K562 (cell line): Measurements from ENCODE around the gene RRM2. TPM values are rescaled to one million over a fixed set of nuclear protein-coding genes. Genes with fewer than 3 reads are reported as not detected.

Experiments
- ATAC-seq: fragments of 200-7000 bp; cut with Tn5 transposase; 3 replicates; pipeline ENCODE4 v1.9.1; 2020; ENCODE audit warnings: moderate library complexity
- BruUV-seq: library from RNA; stranded (reverse); fragments of 400-500 nt; replicated peaks from 2 replicates; lab custom pipeline; 2021; lab: Mats Ljungman, UMichigan
- CTCF ChIA-PET: fragments of 300-600 bp; formaldehyde crosslinking; extraction: SDS; loops from one replicate; lab custom pipeline; 2021; ENCODE audit warnings: low intra/inter-chr PET ratio; lab: Yijun Ruan, JAX
- POLR2A ChIA-PET: fragments of 300-600, 350-650 bp; sonication (Branson Sonifier 250); formaldehyde crosslinking; extraction: SDS; loops from one replicate; lab custom pipeline; 2021; ENCODE audit warnings: antibody characterized with exemption, inconsistent platforms; lab: Yijun Ruan, JAX
- DNase-seq, 4 experiments: peaks; one replicate each; pipeline versions ENCODE4 v3.0.0 to v3.0.0-alpha.2; 2011 to 2018; ENCODE audit warnings: low spot score in 3 of 4, mixed read lengths in 3 of 4; ENCODE audit errors: extremely low read depth in 1 of 4
- FAIRE-seq: peaks from 2 replicates; lab custom pipeline; 2011; peaks lifted over from hg19 to GRCh38; lab: Jason Lieb, UNC
- H2AFZ ChIP-seq: 2 replicates; pipeline ENCODE4 v1.6.0; 2011; ENCODE audit warnings: low read depth, low read length, control low read depth, inconsistent platforms
- H3K27ac ChIP-seq: fragments of 200-600 bp; 3 replicates; pipeline ENCODE4 v1.8.0; 2011; ENCODE audit warnings: low read depth, mild to moderate bottlenecking, control low read depth, inconsistent platforms, low read length, moderate library complexity, mixed read lengths; ENCODE audit errors: extremely low read depth
- H3K27me3 ChIP-seq, 2 experiments: fragments of 300-600 bp in 1 of 2; 2 replicates in 1 of 2; 3 replicates in 1 of 2; pipeline versions ENCODE4 v1.6.0 to v1.8.0; 2011; ENCODE audit warnings: inconsistent platforms in 2 of 2, low read length in 2 of 2, mild to moderate bottlenecking in 1 of 2, mixed read lengths in 1 of 2, moderate library complexity in 1 of 2; ENCODE audit not compliant: control insufficient read depth in 2 of 2, insufficient read depth in 2 of 2
- H3K36me3 ChIP-seq: fragments of 300-600 bp; 3 replicates; pipeline ENCODE4 v1.8.0; 2011; ENCODE audit warnings: mild to moderate bottlenecking, low read length, inconsistent platforms; ENCODE audit not compliant: control insufficient read depth, insufficient read depth
- H3K4me1 ChIP-seq, 2 experiments: fragments of 200-600 bp in 1 of 2; replicated peaks in 1 of 2; 2 replicates in 1 of 2; 3 replicates in 1 of 2; pipeline versions ENCODE4 v1.5.1 to v1.8.0; 2011; ENCODE audit warnings: inconsistent platforms in 2 of 2, low read length in 2 of 2, mild to moderate bottlenecking in 1 of 2, mixed read lengths in 1 of 2, moderate library complexity in 1 of 2; ENCODE audit not compliant: control insufficient read depth in 2 of 2, insufficient read depth in 2 of 2
- H3K4me2 ChIP-seq: 2 replicates; pipeline ENCODE4 v1.6.1; 2011; ENCODE audit warnings: low read length, control low read depth, inconsistent platforms, mixed read lengths; ENCODE audit not compliant: insufficient read depth
- H3K4me3 ChIP-seq: fragments of 200-600 bp; sonication (generic), shearing (Covaris generic); 2 replicates; pipeline ENCODE4 v1.5.1; 2016; ENCODE audit warnings: control low read depth, inconsistent platforms
- H3K79me2 ChIP-seq: fragments of 200-600 bp; 3 replicates; pipeline ENCODE4 v1.8.0; 2011; ENCODE audit warnings: low read length, inconsistent platforms; ENCODE audit not compliant: control insufficient read depth, insufficient read depth
- H3K9ac ChIP-seq, 2 experiments: 2 replicates each; pipeline versions ENCODE4 v1.6.0 to v1.6.1; 2011; ENCODE audit warnings: low read depth in 2 of 2, low read length in 2 of 2, control low read depth in 1 of 2, inconsistent platforms in 1 of 2, mild to moderate bottlenecking in 1 of 2, mixed read lengths in 1 of 2; ENCODE audit not compliant: insufficient read depth in 1 of 2
- H3K9me1 ChIP-seq: one replicate; pipeline ENCODE4 v1.6.0; 2011; ENCODE audit warnings: inconsistent platforms, mild to moderate bottlenecking, low read length, moderate library complexity; ENCODE audit not compliant: control insufficient read depth, insufficient read depth
- H3K9me3 ChIP-seq: replicated peaks from 2 replicates; pipeline ENCODE4 v1.5.1; 2011; ENCODE audit warnings: low read depth, low read length, inconsistent platforms; ENCODE audit not compliant: control insufficient read depth, insufficient read depth
- H4K20me1 ChIP-seq: replicated peaks from 2 replicates; pipeline ENCODE4 v1.6.1; 2011; ENCODE audit warnings: low read length, inconsistent platforms, mixed read lengths; ENCODE audit not compliant: control insufficient read depth, insufficient read depth
- CXXC5 ChIP-seq: fragments of 250-450 bp; sonication (Bioruptor Pico); IDR thresholded peaks from 2 replicates; pipeline ENCODE4 v1.8.0; 2022; ENCODE audit warnings: inconsistent platforms, mild to moderate bottlenecking, moderate library complexity
- FOXA1 ChIP-seq: fragments of 450-650 bp; IDR thresholded peaks from 2 replicates; pipeline ENCODE4 v1.6.1; 2016; ENCODE audit warnings: mild to moderate bottlenecking, borderline replicate concordance
- GABPB2 ChIP-seq: fragments of 250-450 bp; sonication (Bioruptor Pico); conservative IDR thresholded peaks from 2 replicates; pipeline ENCODE4 v1.5.1; 2021; ENCODE audit warnings: mild to moderate bottlenecking
- KDM2B ChIP-seq: fragments of 250-450 bp; sonication (Bioruptor Pico); IDR thresholded peaks from 2 replicates; pipeline ENCODE4 v1.8.0; 2021; ENCODE audit warnings: mild to moderate bottlenecking, moderate library complexity
- NCOA4 ChIP-seq: fragments of 450-650 bp; IDR thresholded peaks from 2 replicates; pipeline ENCODE4 v1.6.1; 2018; ENCODE audit warnings: mild to moderate bottlenecking; ENCODE audit not compliant: partially characterized antibody
- PPARD ChIP-seq: fragments of 250-450 bp; sonication (Bioruptor Pico); IDR thresholded peaks from 2 replicates; pipeline ENCODE4 v1.8.0; 2022; ENCODE audit warnings: inconsistent platforms, mild to moderate bottlenecking, moderate library complexity
- PRPF4 ChIP-seq: fragments of 200-400 bp; formaldehyde crosslinking; IDR thresholded peaks from one replicate; pipeline ENCODE4 v1.6.1; 2017; ENCODE audit warnings: low read length, low read depth, mild to moderate bottlenecking; ENCODE audit not compliant: insufficient read depth, poor library complexity, severe bottlenecking
- SMARCE1 ChIP-seq: fragments of 450-650 bp; IDR thresholded peaks from 2 replicates; pipeline ENCODE4 v1.7.1; 2016; ENCODE audit warnings: mild to moderate bottlenecking
- TAF7 ChIP-seq: fragments of 450-650 bp; IDR thresholded peaks from 2 replicates; pipeline ENCODE4 v1.6.1; 2016; ENCODE audit warnings: missing genetic modification characterization, missing compliant biosample characterization
- ZNF212 ChIP-seq: fragments of 450-650 bp; formaldehyde crosslinking; IDR thresholded peaks from 2 replicates; pipeline ENCODE4 v1.4.0; 2020; ENCODE audit warnings: mild to moderate bottlenecking
- ZNF274 ChIP-seq: IDR thresholded peaks from 2 replicates; pipeline ENCODE4 v1.6.1; 2011; ENCODE audit warnings: low read depth, mild to moderate bottlenecking, low read length, moderate library complexity, borderline replicate concordance
- ZNF347 ChIP-seq: fragments of 450-650 bp; formaldehyde crosslinking; IDR thresholded peaks from 2 replicates; pipeline ENCODE4 v1.4.0; 2020; ENCODE audit warnings: low read depth, mild to moderate bottlenecking, moderate library complexity
- ZNF586 ChIP-seq: fragments of 450-650 bp; formaldehyde crosslinking; conservative IDR thresholded peaks from 2 replicates; pipeline ENCODE4 v1.4.0; 2020; ENCODE audit warnings: mild to moderate bottlenecking, moderate library complexity
- WGBS: fragments of 100-300 bp; shearing (Covaris generic); methylation state at CpG from one replicate; pipeline ENCODE4 v1.1.6; 2016; ENCODE audit warnings: low coverage, mixed read lengths; ENCODE audit not compliant: insufficient coverage; ENCODE audit errors: missing lambda C conversion rate; 5-methylcytosine and 5-hydroxymethylcytosine counted together
- in situ Hi-C: fragments of 300-500 bp; cut with MboI; formaldehyde crosslinking; loops from 4 replicates; pipeline ENCODE4 v1.15.0; 2018; ENCODE audit warnings: inconsistent platforms, mixed read lengths
- intact Hi-C: fragments of 100-400 bp; cut with micrococcal nuclease; formaldehyde crosslinking; loops from 2 replicates; pipeline ENCODE4 v1.14.2; 2022
- polyA plus RNA-seq, 8 experiments: library from polyadenylated mRNA; depleted of rRNA in 4 of 8; stranded (reverse) in 5 of 8; unstranded in 3 of 8; fragments of >200 nt; fragmentation: Nextera tagmentation in 2 of 8; fragmentation: Illumina TruSeq in 1 of 8; extraction: Ambion mirVana in 2 of 8; extraction: Trizol in 1 of 8; gene quantifications; 2 replicates each; pipeline versions ENCODE4 v1.2.1 to v1.2.3, GENCODE V29; 2011 to 2014; ENCODE audit warnings: inconsistent platforms in 1 of 8, missing spikeins in 1 of 8
- total RNA-seq, 7 experiments: library from RNA; depleted of rRNA in 6 of 7; stranded (reverse); fragments of >200 nt in 6 of 7; fragmentation: Illumina TruSeq in 2 of 7; extraction: Trizol in 2 of 7; gene quantifications; 2 replicates each; pipeline versions ENCODE4 v1.2.1 to v1.2.3, GENCODE V29; 2011 to 2021; ENCODE audit warnings: low replicate concordance in 1 of 7
- TF ChIP-seq, protein P1 (sequence below): fragments of 450-650 bp; IDR thresholded peaks from one replicate; pipeline ENCODE4 v1.6.1; 2018; ENCODE audit warnings: mild to moderate bottlenecking, moderate library complexity; ENCODE audit not compliant: partially characterized antibody
- TF ChIP-seq, protein P2 (sequence below): fragments of 250-450 bp; sonication (Bioruptor Pico); IDR thresholded peaks from 2 replicates; pipeline ENCODE4 v1.8.0; 2022; ENCODE audit warnings: inconsistent platforms

Gene RRM2
- total and polyA plus RNA-seq, 9 of the 15 experiments (the other 6 are each of a cell fraction or from before 2014, with no cell fraction given): 50.1 to 244 (median 128) TPM

DNA sequence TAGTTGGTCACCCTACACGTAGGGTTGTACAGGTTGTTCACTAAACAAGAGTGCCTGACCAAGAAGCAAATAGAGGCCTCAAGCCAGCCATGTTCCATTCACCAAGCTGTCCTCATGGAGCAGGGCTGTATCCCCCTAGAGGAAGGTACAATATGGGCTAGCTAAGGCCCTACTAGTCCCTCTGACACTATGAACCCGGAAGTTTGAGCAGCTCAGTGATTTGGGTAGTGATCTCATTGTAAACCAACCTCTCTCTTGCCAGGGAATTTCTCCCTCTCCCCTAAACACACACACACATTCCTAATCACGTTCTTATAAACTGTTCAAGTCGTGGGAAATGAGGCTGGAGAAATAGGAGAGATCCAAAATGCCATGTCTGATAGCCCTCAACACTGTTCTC is 35.6 kb upstream of the RRM2 start:
- Histone ChIP-seq H3K4me3 (no peak overlapping the region), H3K27ac (no peak overlapping the region)
- TF ChIP-seq KDM2B: no peak
- no peak for TF ChIP-seq PRPF4
- TF ChIP-seq GABPB2 (CRISPR knock-in tag): no peak
- no peak for TF ChIP-seq FOXA1
- no peak for TF ChIP-seq ZNF347 (CRISPR knock-in tag)
- no peak for TF ChIP-seq ZNF274
- no peak for TF ChIP-seq NCOA4
- TF ChIP-seq SMARCE1: no peak
- TF ChIP-seq, protein P1, sequence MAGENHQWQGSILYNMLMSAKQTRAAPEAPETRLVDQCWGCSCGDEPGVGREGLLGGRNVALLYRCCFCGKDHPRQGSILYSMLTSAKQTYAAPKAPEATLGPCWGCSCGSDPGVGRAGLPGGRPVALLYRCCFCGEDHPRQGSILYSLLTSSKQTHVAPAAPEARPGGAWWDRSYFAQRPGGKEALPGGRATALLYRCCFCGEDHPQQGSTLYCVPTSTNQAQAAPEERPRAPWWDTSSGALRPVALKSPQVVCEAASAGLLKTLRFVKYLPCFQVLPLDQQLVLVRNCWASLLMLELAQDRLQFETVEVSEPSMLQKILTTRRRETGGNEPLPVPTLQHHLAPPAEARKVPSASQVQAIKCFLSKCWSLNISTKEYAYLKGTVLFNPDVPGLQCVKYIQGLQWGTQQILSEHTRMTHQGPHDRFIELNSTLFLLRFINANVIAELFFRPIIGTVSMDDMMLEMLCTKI: no peak
- no peak for TF ChIP-seq TAF7 (tag)
- no peak for TF ChIP-seq ZNF212 (CRISPR knock-in tag)
- no peak for TF ChIP-seq PPARD (CRISPR knock-in tag)
- TF ChIP-seq ZNF586 (CRISPR knock-in tag): no peak
- TF ChIP-seq, protein P2, sequence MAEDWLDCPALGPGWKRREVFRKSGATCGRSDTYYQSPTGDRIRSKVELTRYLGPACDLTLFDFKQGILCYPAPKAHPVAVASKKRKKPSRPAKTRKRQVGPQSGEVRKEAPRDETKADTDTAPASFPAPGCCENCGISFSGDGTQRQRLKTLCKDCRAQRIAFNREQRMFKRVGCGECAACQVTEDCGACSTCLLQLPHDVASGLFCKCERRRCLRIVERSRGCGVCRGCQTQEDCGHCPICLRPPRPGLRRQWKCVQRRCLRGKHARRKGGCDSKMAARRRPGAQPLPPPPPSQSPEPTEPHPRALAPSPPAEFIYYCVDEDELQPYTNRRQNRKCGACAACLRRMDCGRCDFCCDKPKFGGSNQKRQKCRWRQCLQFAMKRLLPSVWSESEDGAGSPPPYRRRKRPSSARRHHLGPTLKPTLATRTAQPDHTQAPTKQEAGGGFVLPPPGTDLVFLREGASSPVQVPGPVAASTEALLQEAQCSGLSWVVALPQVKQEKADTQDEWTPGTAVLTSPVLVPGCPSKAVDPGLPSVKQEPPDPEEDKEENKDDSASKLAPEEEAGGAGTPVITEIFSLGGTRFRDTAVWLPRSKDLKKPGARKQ (CRISPR knock-in tag): no peak
- no peak for TF ChIP-seq CXXC5 (CRISPR knock-in tag)
- TF ChIP-seq, all 486 proteins: peak for 0
- Histone ChIP-seq H2AFZ (peak overlapping the region; percentile 54; the same call in 1 of the 2 replicates), H3K9me1 (no peaks in the 10 kb centered on the region), H3K27me3 (peaks cover 24 to 32% of the 10 kb centered on the region in 2 experiments), H3K9me3 (no peaks in the 10 kb centered on the region), H3K79me2 (no peaks in the 10 kb centered on the region), H3K4me1 (peaks cover 0 to 7% of the 10 kb centered on the region in 2 experiments; a peak in 1 of 5 replicates), H3K36me3 (no peaks in the 10 kb centered on the region), H3K9ac (no peak overlapping the region), H3K4me2 (no peak overlapping the region), H4K20me1 (no peaks in the 10 kb centered on the region)
- DNase-seq (no peak), FAIRE-seq (peak; percentile 32), ATAC-seq (peak; percentile 64)
- no TSS peak for BruUV-seq
- intact Hi-C loops (no loop called here), in situ Hi-C loops (no loop called here)
- 16% methylated on average over 4 of the region's 4 CpGs for WGBS
- ChIA-PET POLR2A (interaction anchor here (0.6 to 1.3 kb wide), 3 partner anchors 8 to 376 kb away, joined by 3 read pairs; no protein-coding TSS in a partner anchor), CTCF (no interaction called here)
